K562 (cell line): ENCODE data around the gene BRAF. TPM values are rescaled to one million over a fixed set of nuclear protein-coding genes. Genes with fewer than 3 reads are reported as not detected.

Source experiments
- AFF4 ChIP-seq: sonication (generic); formaldehyde crosslinking; IDR thresholded peaks from 2 replicates; pipeline ENCODE4 v1.8.0; 2023; ENCODE audit warnings: mild to moderate bottlenecking, missing genetic modification reagents
- ARID4B ChIP-seq: sonication (generic); formaldehyde crosslinking; IDR thresholded peaks from 2 replicates; pipeline ENCODE4 v1.8.0; 2022; ENCODE audit warnings: mild to moderate bottlenecking, missing genetic modification reagents
- BCOR ChIP-seq: fragments of 450-650 bp; IDR thresholded peaks from 2 replicates; pipeline ENCODE4 v1.6.1; 2016
- CBX8 ChIP-seq: fragments of 200-600 bp; sonication (generic); IDR thresholded peaks from 2 replicates; pipeline ENCODE4 v1.6.1; 2012; ENCODE audit warnings: borderline replicate concordance, mixed run types, low read depth, mild to moderate bottlenecking, moderate library complexity, mixed read lengths, low read length, control low read depth, inconsistent platforms; ENCODE audit not compliant: poor library complexity, severe bottlenecking; ENCODE audit errors: extremely low read depth
- JUND ChIP-seq, 2 experiments: IDR thresholded peaks; 2 replicates in 1 of 2; 3 replicates in 1 of 2; pipeline ENCODE4 v1.6.1; 2011; ENCODE audit warnings: borderline replicate concordance in 2 of 2, low read depth in 2 of 2, low read length in 2 of 2, improper control_type of control experiment in 1 of 2, missing biosample characterization in 1 of 2, missing genetic modification characterization in 1 of 2, missing genetic modification reagents in 1 of 2
- NONO ChIP-seq, 2 experiments: fragments of 200-400 bp in 1 of 2; fragments of 450-650 bp in 1 of 2; formaldehyde crosslinking in 1 of 2; IDR thresholded peaks; 2 replicates each; pipeline ENCODE4 v1.6.1; 2017; ENCODE audit warnings: low read depth in 2 of 2, mild to moderate bottlenecking in 2 of 2, moderate library complexity in 2 of 2, low read length in 1 of 2
- POLR2AphosphoS5 ChIP-seq: IDR thresholded peaks from 2 replicates; pipeline ENCODE4 v1.6.1; 2011; ENCODE audit warnings: mild to moderate bottlenecking, low read depth, low read length, moderate library complexity; ENCODE audit not compliant: control insufficient read depth, insufficient read depth
- POLR2G ChIP-seq: fragments of 200-400 bp; formaldehyde crosslinking; IDR thresholded peaks from 2 replicates; pipeline ENCODE4 v1.6.1; 2017; ENCODE audit warnings: low read depth, mild to moderate bottlenecking, antibody characterized with exemption, low read length, moderate library complexity
- TARDBP ChIP-seq: fragments of 450-650 bp; IDR thresholded peaks from 2 replicates; pipeline ENCODE4 v1.6.1; 2016
- ZBTB1 ChIP-seq: sonication (generic); formaldehyde crosslinking; IDR thresholded peaks from 2 replicates; pipeline ENCODE4 v1.8.1; 2023; ENCODE audit warnings: missing genetic modification reagents, low read depth, mild to moderate bottlenecking, borderline replicate concordance
- ZNF561 ChIP-seq: fragments of 450-650 bp; formaldehyde crosslinking; conservative IDR thresholded peaks from 2 replicates; pipeline ENCODE4 v1.4.0; 2020; ENCODE audit warnings: mild to moderate bottlenecking, moderate library complexity
- ZNF830 ChIP-seq: fragments of 250-450 bp; sonication (Bioruptor Pico); IDR thresholded peaks from 2 replicates; pipeline ENCODE4 v1.5.0; 2021; ENCODE audit warnings: mild to moderate bottlenecking
- polyA plus RNA-seq, 8 experiments: library from polyadenylated mRNA; depleted of rRNA in 4 of 8; stranded (reverse) in 5 of 8; unstranded in 3 of 8; fragments of >200 nt; fragmentation: Nextera tagmentation in 2 of 8; fragmentation: Illumina TruSeq in 1 of 8; extraction: Ambion mirVana in 2 of 8; extraction: Trizol in 1 of 8; gene quantifications; 2 replicates each; pipeline versions ENCODE4 v1.2.1 to v1.2.3, GENCODE V29; 2011 to 2014; ENCODE audit warnings: inconsistent platforms in 1 of 8, missing spikeins in 1 of 8
- total RNA-seq, 7 experiments: library from RNA; depleted of rRNA in 6 of 7; stranded (reverse); fragments of >200 nt in 6 of 7; fragmentation: Illumina TruSeq in 2 of 7; extraction: Trizol in 2 of 7; gene quantifications; 2 replicates each; pipeline versions ENCODE4 v1.2.1 to v1.2.3, GENCODE V29; 2011 to 2021; ENCODE audit warnings: low replicate concordance in 1 of 7
- TF ChIP-seq, protein P1 (sequence below), 2 experiments: fragments of 250-450 bp in 1 of 2; fragments of 450-650 bp in 1 of 2; sonication (Bioruptor Pico) in 1 of 2; IDR thresholded peaks; 2 replicates each; pipeline versions ENCODE4 v1.6.1 to v1.8.0; 2016 to 2021; ENCODE audit warnings: mild to moderate bottlenecking in 2 of 2, moderate library complexity in 2 of 2, missing compliant biosample characterization in 1 of 2, missing genetic modification characterization in 1 of 2
- TF ChIP-seq, protein P2 (sequence below), 3 experiments: fragments of 200-800 bp in 1 of 3; sonication (Bioruptor generic) in 1 of 3; sonication (generic) in 1 of 3; formaldehyde crosslinking in 1 of 3; IDR thresholded peaks; 2 replicates each; pipeline versions ENCODE4 v1.6.1 to v1.8.0; 2016 to 2022; ENCODE audit warnings: mild to moderate bottlenecking in 2 of 3, missing compliant biosample characterization in 2 of 3, missing genetic modification characterization in 2 of 3, missing genetic modification reagents in 1 of 3

BRAF gene
- total and polyA plus RNA-seq, 9 of the 15 experiments (the other 6 are each of a cell fraction or from before 2014, with no cell fraction given): 3.6 to 38.3 (median 21.9) TPM

GRCh38 chr7:140673063-140673773, 251.5 kb downstream of the BRAF start (continued):
- TF ChIP-seq TARDBP: 0 out of 2 replicates have a peak, but pooled peaks have one; percentile 32
- TF ChIP-seq BCOR: 0 out of 2 replicates have a peak, but pooled peaks have one; percentile 35
- 0 out of 2 replicates have a peak, but pooled peaks have one; percentile 13 for TF ChIP-seq JUND (IDR thresholded peaks at IDR 0.05; ENCODE audit: borderline replicate concordance, low read depth, low read length)
- TF ChIP-seq JUND (tag; IDR thresholded peaks at IDR 0.05; ENCODE audit: borderline replicate concordance, low read depth, low read length): no peak
- TF ChIP-seq NONO (IDR thresholded peaks at IDR 0.05; ENCODE audit: low read depth in 2 of 2, low read length in 1 of 2): peak; percentile 60 to 89
- TF ChIP-seq ZNF561 (CRISPR knock-in tag): no peak
- peak; percentile 80 for TF ChIP-seq POLR2G
- no peak for TF ChIP-seq CBX8
- peak; percentile 47; the same call in 1 of the 2 replicates for TF ChIP-seq ARID4B (CRISPR knock-in tag)
- TF ChIP-seq, protein P1, sequence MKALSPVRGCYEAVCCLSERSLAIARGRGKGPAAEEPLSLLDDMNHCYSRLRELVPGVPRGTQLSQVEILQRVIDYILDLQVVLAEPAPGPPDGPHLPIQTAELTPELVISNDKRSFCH (CRISPR knock-in tag; IDR thresholded peaks at IDR 0.05): no peak
- TF ChIP-seq, protein P1 (tag; IDR thresholded peaks at IDR 0.05): peak; percentile 84
- TF ChIP-seq ZNF830 (CRISPR knock-in tag): no peak
- TF ChIP-seq ZBTB1 (CRISPR knock-in tag): peak; percentile 13; the same call in 1 of the 2 replicates
- TF ChIP-seq POLR2AphosphoS5: no peak
- TF ChIP-seq, protein P2, sequence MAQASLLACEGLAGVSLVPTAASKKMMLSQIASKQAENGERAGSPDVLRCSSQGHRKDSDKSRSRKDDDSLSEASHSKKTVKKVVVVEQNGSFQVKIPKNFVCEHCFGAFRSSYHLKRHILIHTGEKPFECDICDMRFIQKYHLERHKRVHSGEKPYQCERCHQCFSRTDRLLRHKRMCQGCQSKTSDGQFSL (CRISPR knock-in tag; IDR thresholded peaks at IDR 0.05): 0 out of 2 replicates have a peak, but pooled peaks have one; percentile 26
- TF ChIP-seq, protein P2 (tag; IDR thresholded peaks at IDR 0.05): no peak
- peak; percentile 77; the same call in 1 of the 2 replicates for TF ChIP-seq AFF4 (CRISPR knock-in tag)
